Dendritic cell treated with granulocyte-macrophage colony-stimulating factor and Interleukin-4, amounts not matched to agents 40 ng/mL and 50 ng/mL, for 4 days (primary cell): ENCODE measurements around the gene PCDHGA7.

Source experiments
- H3K27ac Mint-ChIP-seq: one replicate; pipeline ENCODE4 v1.8.0; 2022; ENCODE audit warnings: mild to moderate bottlenecking, mixed read lengths
- H3K27me3 Mint-ChIP-seq: one replicate; pipeline ENCODE4 v1.8.0; 2022; ENCODE audit warnings: mild to moderate bottlenecking, mixed read lengths
- H3K36me3 Mint-ChIP-seq: one replicate; pipeline ENCODE4 v1.8.0; 2022; ENCODE audit warnings: low read depth, mixed read lengths
- H3K4me1 Mint-ChIP-seq: one replicate; pipeline ENCODE4 v1.8.0; 2022; ENCODE audit warnings: low read depth, mixed read lengths
- H3K4me3 Mint-ChIP-seq: one replicate; pipeline ENCODE4 v1.8.0; 2022; ENCODE audit warnings: mild to moderate bottlenecking, moderate library complexity, mixed read lengths
- H3K9me3 Mint-ChIP-seq: one replicate; pipeline ENCODE4 v1.8.0; 2022; ENCODE audit warnings: mixed read lengths
- intact Hi-C: fragments of 100-400 bp; cut with micrococcal nuclease; formaldehyde crosslinking; loops from one replicate; pipeline ENCODE4 v1.15.0; 2022

Gene PCDHGA7

GRCh38 chr5:141356133-141356532, 26.4 kb upstream of the PCDHGA7 start:
- peaks cover 57% of the 10 kb centered on the region for H3K9me3 Mint-ChIP-seq
- H3K4me3 Mint-ChIP-seq: no peak overlapping the region
- intact Hi-C loops: no loop called here
- no peak overlapping the region for H3K27ac Mint-ChIP-seq
- H3K27me3 Mint-ChIP-seq: peaks cover 70% of the 10 kb centered on the region
- H3K36me3 Mint-ChIP-seq: no peaks in the 10 kb centered on the region
- no peaks in the 10 kb centered on the region for H3K4me1 Mint-ChIP-seq

DNA sequence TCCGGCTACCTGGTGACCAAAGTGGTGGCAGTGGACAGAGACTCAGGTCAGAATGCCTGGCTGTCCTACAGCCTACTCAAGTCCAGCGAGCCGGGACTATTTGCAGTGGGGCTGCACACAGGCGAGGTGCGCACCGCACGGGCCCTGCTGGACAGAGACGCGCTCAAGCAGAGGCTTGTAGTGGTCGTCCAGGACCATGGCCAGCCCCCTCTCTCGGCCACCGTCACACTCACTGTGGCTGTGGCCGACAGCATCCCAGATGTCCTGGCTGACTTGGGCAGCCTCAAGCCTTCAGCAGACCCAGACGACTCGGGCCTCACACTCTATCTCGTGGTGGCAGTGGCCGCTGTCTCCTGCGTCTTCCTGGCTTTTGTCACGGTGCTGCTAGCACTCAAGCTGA, 25.6 kb upstream of the PCDHGA7 start:
- peaks cover 57% of the 10 kb centered on the region for H3K9me3 Mint-ChIP-seq
- H3K27ac Mint-ChIP-seq: no peak overlapping the region
- H3K36me3 Mint-ChIP-seq: peaks cover under 1% of the 10 kb centered on the region
- H3K27me3 Mint-ChIP-seq: peaks cover 70% of the 10 kb centered on the region
- intact Hi-C loops: no loop called here
- no peak overlapping the region for H3K4me3 Mint-ChIP-seq
- H3K4me1 Mint-ChIP-seq: no peaks in the 10 kb centered on the region

DNA sequence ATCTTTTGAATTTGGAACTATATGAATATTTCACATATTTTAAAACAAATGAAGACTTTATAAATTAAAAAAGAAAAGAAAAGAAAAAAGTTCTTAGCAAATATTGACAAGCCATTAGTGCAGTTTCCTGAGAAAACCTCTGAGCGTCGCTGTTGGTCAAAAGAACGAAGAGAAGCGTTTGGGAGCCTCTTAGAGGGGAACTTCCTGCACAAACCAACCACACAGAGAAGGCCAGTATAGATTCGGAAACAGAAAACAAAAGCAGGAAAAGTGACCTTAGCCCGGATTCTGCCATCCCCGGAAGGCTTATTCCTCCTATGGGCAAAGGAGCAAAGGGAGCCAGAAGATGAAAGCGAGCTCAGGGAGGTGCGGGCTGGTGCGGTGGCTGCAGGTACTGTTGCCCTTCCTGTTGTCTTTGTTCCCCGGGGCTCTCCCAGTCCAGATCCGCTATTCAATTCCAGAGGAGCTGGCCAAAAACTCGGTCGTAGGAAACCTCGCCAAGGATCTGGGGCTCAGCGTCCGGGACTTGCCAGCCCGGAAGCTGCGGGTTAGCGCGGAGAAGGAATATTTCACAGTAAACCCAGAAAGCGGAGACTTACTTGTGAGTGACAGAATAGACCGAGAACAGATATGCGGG, 22.6 kb upstream of the PCDHGA7 start, which contains the start of gene PCDHGB2:
PCDHGB2 (plus strand) TSS at position 205 of the 637 bp plus-strand sequence; CDS start at position 347, 142 bp downstream.
- intact Hi-C loops: no loop called here
- H3K27ac Mint-ChIP-seq: no peak within 1 kb of the TSS

GRCh38 chr5:141360685-141361084, 21.9 kb upstream of the PCDHGA7 start:
- Mint-ChIP-seq H3K27ac (no peak overlapping the region), H3K9me3 (peaks cover 70% of the 10 kb centered on the region), H3K36me3 (peaks cover 6% of the 10 kb centered on the region), H3K4me1 (no peaks in the 10 kb centered on the region), H3K27me3 (peaks cover 81% of the 10 kb centered on the region), H3K4me3 (no peak overlapping the region)
- intact Hi-C loops: no loop called here

More for the DNA sequence above, 22.6 kb upstream of the PCDHGA7 start, which contains the start of gene PCDHGB2:
- Mint-ChIP-seq H3K36me3 (peaks cover 6% of the 10 kb centered on the region), H3K9me3 (peaks cover 69% of the 10 kb centered on the region), H3K4me3 (peak within 1 kb of the TSS; percentile 48), H3K27me3 (peaks cover 81% of the 10 kb centered on the region), H3K4me1 (no peaks in the 10 kb centered on the region)

DNA sequence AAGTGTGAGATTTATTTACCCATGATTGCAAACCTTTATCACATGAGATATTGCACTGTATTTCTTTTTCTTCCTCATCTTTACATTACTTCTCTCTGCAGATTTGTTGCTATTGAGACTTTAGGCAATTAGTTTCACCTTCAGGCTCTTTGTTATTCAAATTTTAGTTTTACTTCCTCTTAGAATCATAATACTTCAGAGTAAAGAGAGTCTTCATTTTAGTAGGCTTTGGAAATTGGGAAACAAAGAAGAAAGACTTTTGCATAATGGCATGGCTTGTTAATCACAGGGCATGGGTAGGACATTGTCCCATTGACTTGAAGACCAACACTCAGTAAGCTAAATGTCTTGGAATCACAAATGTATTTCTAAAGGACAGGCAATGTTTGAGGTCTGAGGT, 19.8 kb upstream of the PCDHGA7 start:
- Mint-ChIP-seq H3K4me3 (no peak overlapping the region), H3K27me3 (peaks cover 79% of the 10 kb centered on the region), H3K9me3 (peaks cover 67% of the 10 kb centered on the region), H3K4me1 (no peaks in the 10 kb centered on the region), H3K27ac (no peak overlapping the region), H3K36me3 (peaks cover 6% of the 10 kb centered on the region)
- intact Hi-C loops: no loop called here

GRCh38 chr5:141363952-141364660, 18.4 kb upstream of the PCDHGA7 start, which contains the start of gene PCDHGA5:
PCDHGA5 (plus strand) TSS chr5:141364162; CDS start chr5:141364331, 169 bp downstream.
- H3K9me3 Mint-ChIP-seq: peaks cover 67% of the 10 kb centered on the region
- H3K27ac Mint-ChIP-seq: no peak within 1 kb of the TSS
- peaks cover 6% of the 10 kb centered on the region for H3K36me3 Mint-ChIP-seq
- intact Hi-C loops: no loop called here
- no peak within 1 kb of the TSS for H3K4me3 Mint-ChIP-seq
- H3K4me1 Mint-ChIP-seq: no peaks in the 10 kb centered on the region
- H3K27me3 Mint-ChIP-seq: peaks cover 76% of the 10 kb centered on the region

GRCh38 chr5:141366016-141366896, 16.3 kb upstream of the PCDHGA7 start:
- H3K4me1 Mint-ChIP-seq: peaks cover 10% of the 10 kb centered on the region
- H3K27ac Mint-ChIP-seq: no peak overlapping the region
- peaks cover 76% of the 10 kb centered on the region for H3K27me3 Mint-ChIP-seq
- peaks cover 6% of the 10 kb centered on the region for H3K36me3 Mint-ChIP-seq
- peaks cover 63% of the 10 kb centered on the region for H3K9me3 Mint-ChIP-seq
- intact Hi-C loops: no loop called here
- H3K4me3 Mint-ChIP-seq: no peak overlapping the region

GRCh38 chr5:141369994-141370848, 12.3 kb upstream of the PCDHGA7 start, which contains the start of gene PCDHGB3:
PCDHGB3 (plus strand) TSS chr5:141370242; CDS start chr5:141370395, 153 bp downstream.
- no peaks in the 10 kb centered on the region for H3K36me3 Mint-ChIP-seq
- H3K4me1 Mint-ChIP-seq: peaks cover 10% of the 10 kb centered on the region
- peaks cover 71% of the 10 kb centered on the region for H3K27me3 Mint-ChIP-seq
- H3K9me3 Mint-ChIP-seq: peaks cover 65% of the 10 kb centered on the region
- H3K27ac Mint-ChIP-seq: peak within 1 kb of the TSS; percentile 54
- peak within 1 kb of the TSS; percentile 75 for H3K4me3 Mint-ChIP-seq
- intact Hi-C loops: no loop called here

DNA sequence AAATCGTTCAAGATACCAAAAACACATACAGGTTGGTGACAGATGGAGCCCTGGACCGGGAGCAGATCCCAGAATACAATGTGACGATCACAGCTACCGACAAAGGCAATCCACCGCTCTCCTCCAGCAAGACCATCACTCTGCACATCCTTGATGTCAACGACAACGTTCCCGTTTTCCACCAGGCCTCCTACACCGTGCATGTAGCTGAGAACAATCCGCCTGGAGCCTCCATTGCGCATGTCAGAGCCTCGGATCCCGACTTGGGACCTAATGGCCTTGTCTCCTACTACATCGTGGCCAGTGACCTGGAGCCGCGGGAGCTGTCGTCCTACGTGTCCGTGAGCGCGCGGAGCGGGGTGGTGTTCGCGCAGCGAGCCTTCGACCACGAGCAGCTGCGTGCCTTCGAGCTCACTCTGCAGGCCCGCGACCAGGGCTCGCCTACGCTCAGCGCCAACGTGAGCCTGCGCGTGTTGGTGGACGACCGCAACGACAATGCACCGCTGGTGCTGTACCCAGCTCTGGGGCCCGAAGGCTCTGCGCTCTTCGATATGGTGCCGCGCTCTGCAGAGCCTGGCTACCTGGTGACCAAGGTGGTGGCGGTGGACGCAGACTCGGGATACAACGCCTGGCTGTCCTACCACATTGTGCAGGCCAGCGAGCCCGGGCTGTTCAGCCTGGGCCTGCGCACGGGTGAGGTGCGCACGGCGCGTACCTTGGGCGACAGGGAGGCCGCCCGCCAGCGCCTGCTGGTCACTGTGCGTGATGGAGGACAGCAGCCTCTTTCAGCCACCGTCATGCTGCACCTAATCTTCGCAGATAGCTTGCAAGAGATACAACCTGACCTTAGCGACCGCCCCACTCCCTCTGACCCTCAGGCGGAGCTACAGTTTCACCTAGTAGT, 10.7 kb upstream of the PCDHGA7 start:
- Mint-ChIP-seq H3K27me3 (peaks cover 71% of the 10 kb centered on the region), H3K4me3 (no peak overlapping the region), H3K9me3 (peaks cover 66% of the 10 kb centered on the region), H3K4me1 (peaks cover 10% of the 10 kb centered on the region), H3K36me3 (peaks cover 5% of the 10 kb centered on the region), H3K27ac (no peak overlapping the region)
- intact Hi-C loops: no loop called here

- peaks cover 70% of the 10 kb centered on the region for H3K27me3 Mint-ChIP-seq
- H3K4me3 Mint-ChIP-seq: no peak within 1 kb of the TSS
- H3K4me1 Mint-ChIP-seq: peaks cover 10% of the 10 kb centered on the region
- intact Hi-C loops: no loop called here
- peaks cover 5% of the 10 kb centered on the region for H3K36me3 Mint-ChIP-seq
- H3K9me3 Mint-ChIP-seq: peaks cover 73% of the 10 kb centered on the region
- no peak within 1 kb of the TSS for H3K27ac Mint-ChIP-seq
These were observed 8.7 kb upstream of the PCDHGA7 start, which contains the start of gene PCDHGA6 for GRCh38 chr5:141373673-141374317. PCDHGA6 (plus strand) TSS chr5:141373891; CDS start chr5:141374084, 193 bp downstream.

- Mint-ChIP-seq H3K4me1 (peaks cover 10% of the 10 kb centered on the region), H3K4me3 (no peak overlapping the region), H3K27me3 (peaks cover 66% of the 10 kb centered on the region), H3K36me3 (peaks cover 5% of the 10 kb centered on the region), H3K27ac (no peak overlapping the region), H3K9me3 (peaks cover 73% of the 10 kb centered on the region)
- intact Hi-C loops: no loop called here
These were observed 7.9 kb upstream of the PCDHGA7 start for GRCh38 chr5:141374627-141375026.
